Activated CD8-positive, alpha-beta memory T cell treated with anti-CD3 and anti-CD28 coated beads, Interleukin-2, amount 10 ng/mL, durations not matched to agents 7 days and 5 days (primary cell): ENCODE measurements around the gene EFCAB8. TPM values are rescaled to one million over a fixed set of nuclear protein-coding genes. Genes with fewer than 3 reads are reported as not detected.

Experiments
- ATAC-seq: fragments of 150-1000 bp; cut with Tn5 transposase; one replicate; pipeline ENCODE4 v1.10.0; 2021; ENCODE audit warnings: moderate library complexity
- CTCF ChIA-PET: fragments of 350-600 bp; sonication (Branson Sonifier 250); formaldehyde crosslinking; loops from one replicate; lab custom pipeline; 2021; ENCODE audit warnings: antibody characterized with exemption; lab: Charles Lee
- DNase-seq: peaks from one replicate; pipeline ENCODE4 v3.0.0-alpha.2; 2020
- H3K27ac Mint-ChIP-seq: one replicate; pipeline ENCODE4 v1.8.0; 2021; ENCODE audit warnings: mild to moderate bottlenecking, mixed read lengths
- H3K27me3 Mint-ChIP-seq: one replicate; pipeline ENCODE4 v1.8.0; 2021; ENCODE audit warnings: mixed read lengths
- H3K36me3 Mint-ChIP-seq: one replicate; pipeline ENCODE4 v1.8.0; 2021; ENCODE audit warnings: mild to moderate bottlenecking, mixed read lengths
- H3K4me1 Mint-ChIP-seq: one replicate; pipeline ENCODE4 v1.8.0; 2021; ENCODE audit warnings: mixed read lengths
- H3K4me3 Mint-ChIP-seq: one replicate; pipeline ENCODE4 v1.8.0; 2021; ENCODE audit warnings: mild to moderate bottlenecking, moderate library complexity, mixed read lengths
- H3K9me3 Mint-ChIP-seq: one replicate; pipeline ENCODE4 v1.8.0; 2022; ENCODE audit warnings: low read depth, mixed read lengths
- total RNA-seq, 2 experiments: library from RNA; stranded (reverse); gene quantifications; one replicate each; pipeline ENCODE4 v1.2.3, GENCODE V29; 2021

Gene EFCAB8
- total RNA-seq, 2 experiments from 2014 or later, result 0.30 to 1.1 TPM

GRCh38 chr20:32878820-32879219 is 20.1 kb downstream of the EFCAB8 start:
- ATAC-seq, result no peak
- no peaks in the 10 kb centered on the region for H3K9me3 Mint-ChIP-seq
- CTCF ChIA-PET, result no interaction called here
- no peaks in the 10 kb centered on the region for H3K4me1 Mint-ChIP-seq
- DNase-seq, result no peak
- no peak overlapping the region for H3K27ac Mint-ChIP-seq
- H3K36me3 Mint-ChIP-seq, result no peaks in the 10 kb centered on the region
- H3K4me3 Mint-ChIP-seq, result no peak overlapping the region
- no peaks in the 10 kb centered on the region for H3K27me3 Mint-ChIP-seq

DNA sequence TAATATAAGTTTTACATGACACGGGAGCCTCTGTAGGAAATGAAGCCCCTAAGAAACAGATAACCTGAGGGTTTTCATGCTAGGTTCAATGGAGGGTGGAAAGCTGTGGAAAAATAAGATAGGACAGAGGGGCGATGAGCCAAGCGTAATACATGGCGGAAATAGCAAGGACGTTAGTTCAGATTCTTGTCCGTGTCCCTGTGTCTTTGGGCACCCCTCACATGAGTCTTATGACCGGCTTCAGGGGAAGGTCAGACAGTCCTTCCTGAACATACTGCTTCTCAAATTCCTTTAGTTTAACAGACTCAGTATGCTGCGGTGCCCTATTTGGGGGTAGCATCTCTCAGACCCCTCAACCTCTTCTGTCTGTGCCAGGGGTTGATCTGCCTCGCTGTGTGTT is 20.8 kb downstream of the EFCAB8 start:
- Mint-ChIP-seq H3K27ac (no peak overlapping the region), H3K4me3 (no peak overlapping the region), H3K4me1 (no peaks in the 10 kb centered on the region), H3K27me3 (no peaks in the 10 kb centered on the region), H3K36me3 (no peaks in the 10 kb centered on the region), H3K9me3 (no peaks in the 10 kb centered on the region)
- CTCF ChIA-PET, result no interaction called here
- ATAC-seq, result no peak
- no peak for DNase-seq

DNA sequence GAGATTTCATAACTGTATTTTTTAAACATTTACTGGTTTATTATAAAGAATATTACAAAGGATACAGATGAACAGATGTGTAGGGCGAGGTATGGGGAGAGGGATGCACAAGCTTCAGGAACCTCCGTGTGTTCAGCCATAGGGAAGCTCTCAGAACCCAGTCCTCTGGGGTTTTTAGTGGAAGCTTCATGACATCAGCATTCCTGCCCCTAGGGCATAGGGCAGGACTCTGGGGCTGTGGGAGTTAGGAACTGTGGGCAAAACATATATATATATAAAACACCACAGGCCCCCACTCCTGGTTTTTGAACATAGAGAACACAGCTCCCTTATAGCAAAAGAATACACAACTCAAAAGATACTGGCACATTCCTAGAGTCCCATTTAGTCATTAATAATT is 21.9 kb downstream of the EFCAB8 start:
- no peak for DNase-seq
- H3K4me1 Mint-ChIP-seq, result no peaks in the 10 kb centered on the region
- no peak overlapping the region for H3K27ac Mint-ChIP-seq
- H3K9me3 Mint-ChIP-seq, result no peaks in the 10 kb centered on the region
- no peak for ATAC-seq
- H3K4me3 Mint-ChIP-seq, result no peak overlapping the region
- H3K27me3 Mint-ChIP-seq, result no peaks in the 10 kb centered on the region
- H3K36me3 Mint-ChIP-seq, result no peaks in the 10 kb centered on the region
- CTCF ChIA-PET, result interaction anchor here (0.6 kb wide), 1 partner anchor 975 kb away, joined by 3 read pairs; no protein-coding TSS in a partner anchor

- no peaks in the 10 kb centered on the region for H3K27me3 Mint-ChIP-seq
Measured at GRCh38 chr20:32883081-32883480, 24.4 kb downstream of the EFCAB8 start.

GRCh38 chr20:32885185-32885584 is 26.5 kb downstream of the EFCAB8 start:
- Mint-ChIP-seq H3K36me3 (no peaks in the 10 kb centered on the region), H3K27me3 (no peaks in the 10 kb centered on the region), H3K4me3 (no peak overlapping the region), H3K9me3 (no peaks in the 10 kb centered on the region), H3K4me1 (no peaks in the 10 kb centered on the region), H3K27ac (no peak overlapping the region)
- CTCF ChIA-PET, result interaction anchor here (0.9 kb wide), 1 partner anchor 17 kb away, joined by 3 read pairs; no protein-coding TSS in a partner anchor
- DNase-seq, result no peak
- no peak for ATAC-seq

More at GRCh38 chr20:32883081-32883480, 24.4 kb downstream of the EFCAB8 start:
- ATAC-seq, result no peak
- Mint-ChIP-seq H3K36me3 (no peaks in the 10 kb centered on the region), H3K9me3 (no peaks in the 10 kb centered on the region), H3K4me1 (no peaks in the 10 kb centered on the region), H3K4me3 (no peak overlapping the region), H3K27ac (no peak overlapping the region)
- CTCF ChIA-PET, result no interaction called here
- DNase-seq, result no peak

DNA sequence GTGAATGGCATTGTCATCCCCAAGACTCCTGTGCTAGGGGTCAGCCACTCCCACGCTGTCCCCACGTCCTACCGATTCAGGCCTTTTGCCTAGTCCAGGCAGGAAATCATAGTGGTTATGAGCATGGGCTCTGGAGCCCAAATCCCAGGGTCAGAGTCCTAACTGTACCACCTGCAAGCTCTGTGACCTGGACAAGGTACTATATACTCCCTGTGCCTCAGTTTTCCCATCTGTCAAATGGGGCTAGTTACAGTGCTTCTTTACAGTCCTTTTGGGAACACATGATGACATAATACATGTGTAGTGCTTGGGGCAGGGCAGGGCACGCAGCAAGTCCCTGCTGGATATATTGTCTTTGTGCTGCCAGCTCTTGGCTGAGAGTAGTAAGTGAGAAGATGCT is 27.2 kb downstream of the EFCAB8 start:
- no peak for ATAC-seq
- CTCF ChIA-PET, result interaction anchor here (1.0 kb wide), 1 partner anchor 16 kb away, joined by 3 read pairs; no protein-coding TSS in a partner anchor
- Mint-ChIP-seq H3K9me3 (no peaks in the 10 kb centered on the region), H3K4me1 (no peaks in the 10 kb centered on the region), H3K27me3 (no peaks in the 10 kb centered on the region), H3K4me3 (no peak overlapping the region), H3K36me3 (no peaks in the 10 kb centered on the region), H3K27ac (no peak overlapping the region)
- DNase-seq, result no peak

DNA sequence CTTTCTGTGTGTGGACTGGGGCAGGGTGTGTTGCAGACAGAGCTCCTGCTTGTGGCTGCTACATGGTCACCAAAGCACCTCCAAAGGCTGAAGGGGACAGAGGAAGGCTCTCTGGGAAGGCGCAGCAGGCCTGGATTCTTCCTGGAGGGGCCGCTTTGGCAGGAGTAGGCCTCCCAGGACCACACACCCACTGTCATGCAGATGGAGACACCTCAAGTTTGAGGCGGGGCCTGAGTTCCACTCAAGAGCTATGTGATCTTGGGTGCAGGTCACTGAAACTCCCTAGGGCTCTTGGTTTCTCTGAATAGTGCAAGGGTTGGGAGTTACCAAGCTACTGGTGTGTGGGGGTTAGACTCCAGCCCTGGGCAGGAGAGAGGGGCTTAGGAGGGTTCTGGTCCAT is 27.9 kb downstream of the EFCAB8 start:
- Mint-ChIP-seq H3K27ac (no peak overlapping the region), H3K4me3 (no peak overlapping the region), H3K9me3 (no peaks in the 10 kb centered on the region), H3K36me3 (no peaks in the 10 kb centered on the region), H3K27me3 (no peaks in the 10 kb centered on the region), H3K4me1 (no peaks in the 10 kb centered on the region)
- DNase-seq (no peak), ATAC-seq (no peak)
- CTCF ChIA-PET, result interaction anchor here (0.6 to 1.0 kb wide), 2 partner anchors 9 to 16 kb away, joined by 3 read pairs; no protein-coding TSS in a partner anchor

DNA sequence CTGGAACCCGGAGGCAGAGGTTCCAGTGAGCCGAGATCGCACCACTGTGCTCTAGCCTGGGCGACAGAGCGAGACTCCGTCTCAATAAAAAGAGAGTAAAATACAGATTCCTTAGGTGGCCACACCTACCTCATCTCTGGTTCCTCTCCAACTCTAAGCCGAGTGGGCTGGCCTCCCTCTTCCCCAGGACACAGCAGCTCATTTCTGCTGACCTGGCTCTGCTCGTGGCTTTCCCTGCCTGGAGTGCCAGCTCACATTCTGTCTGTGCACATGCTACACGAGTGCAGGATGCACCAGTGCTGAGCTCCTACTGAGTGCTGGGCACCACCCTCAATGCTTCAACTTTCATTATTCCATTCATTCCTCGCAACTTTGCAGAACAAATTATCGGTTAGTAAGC is 28.8 kb downstream of the EFCAB8 start:
- no peaks in the 10 kb centered on the region for H3K36me3 Mint-ChIP-seq
- ATAC-seq (no peak), DNase-seq (no peak)
- H3K9me3 Mint-ChIP-seq, result no peaks in the 10 kb centered on the region
- H3K27ac Mint-ChIP-seq, result no peak overlapping the region
- H3K4me1 Mint-ChIP-seq, result no peaks in the 10 kb centered on the region
- H3K27me3 Mint-ChIP-seq, result no peaks in the 10 kb centered on the region
- no peak overlapping the region for H3K4me3 Mint-ChIP-seq
- CTCF ChIA-PET, result interaction anchor here (0.6 kb wide), 1 partner anchor 10 kb away, joined by 3 read pairs; no protein-coding TSS in a partner anchor

DNA sequence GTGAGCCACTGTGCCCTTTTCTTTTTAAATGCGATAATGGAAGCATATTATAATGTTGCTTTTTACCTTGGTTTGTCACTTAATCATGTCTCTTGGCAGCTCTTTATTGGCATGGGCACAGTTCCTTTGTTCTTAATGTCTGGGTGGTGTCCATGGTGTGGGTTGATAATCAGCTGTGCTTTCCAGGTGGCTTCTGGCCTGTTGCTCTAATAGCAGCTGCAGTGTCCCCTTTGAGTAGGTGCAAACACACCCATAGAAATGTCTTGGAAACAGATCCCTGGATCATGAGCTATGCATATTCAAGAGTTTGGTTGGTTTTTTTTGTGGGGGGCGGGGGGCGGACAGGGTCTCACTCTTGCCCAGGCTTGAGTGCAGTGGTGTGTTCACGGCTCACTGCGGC is 29.9 kb downstream of the EFCAB8 start:
- no peaks in the 10 kb centered on the region for H3K9me3 Mint-ChIP-seq
- H3K4me3 Mint-ChIP-seq, result no peak overlapping the region
- no peaks in the 10 kb centered on the region for H3K36me3 Mint-ChIP-seq
- H3K27ac Mint-ChIP-seq, result no peak overlapping the region
- ATAC-seq, result no peak
- DNase-seq, result no peak
- no peaks in the 10 kb centered on the region for H3K27me3 Mint-ChIP-seq
- CTCF ChIA-PET, result no interaction called here
- H3K4me1 Mint-ChIP-seq, result no peaks in the 10 kb centered on the region

DNA sequence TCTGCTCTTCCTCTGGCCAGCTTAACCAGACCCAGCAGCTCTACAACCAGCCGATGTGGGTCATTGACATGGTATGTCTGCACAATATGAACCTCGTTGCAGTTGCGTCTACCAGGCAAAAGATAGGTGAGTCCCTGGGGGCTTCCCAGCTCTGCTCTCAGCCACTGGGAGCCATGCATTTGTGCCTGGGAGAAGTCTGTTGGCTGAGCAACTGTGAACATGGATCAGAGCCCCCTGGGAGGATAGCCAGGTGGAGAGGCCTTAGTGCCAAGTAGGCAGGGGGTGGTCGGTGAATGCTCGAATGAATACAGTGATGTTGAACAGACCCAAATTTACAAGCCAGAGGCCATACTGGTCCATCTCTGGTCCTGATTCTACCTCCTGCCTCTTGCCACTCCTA is 30.6 kb downstream of the EFCAB8 start:
- H3K27ac Mint-ChIP-seq, result no peak overlapping the region
- no peaks in the 10 kb centered on the region for H3K27me3 Mint-ChIP-seq
- no peak overlapping the region for H3K4me3 Mint-ChIP-seq
- DNase-seq (no peak), ATAC-seq (no peak)
- H3K36me3 Mint-ChIP-seq, result no peaks in the 10 kb centered on the region
- H3K4me1 Mint-ChIP-seq, result no peaks in the 10 kb centered on the region
- CTCF ChIA-PET, result interaction anchor here (0.7 kb wide), 1 partner anchor 733 kb away, joined by 3 read pairs; no protein-coding TSS in a partner anchor
- H3K9me3 Mint-ChIP-seq, result no peaks in the 10 kb centered on the region

DNA sequence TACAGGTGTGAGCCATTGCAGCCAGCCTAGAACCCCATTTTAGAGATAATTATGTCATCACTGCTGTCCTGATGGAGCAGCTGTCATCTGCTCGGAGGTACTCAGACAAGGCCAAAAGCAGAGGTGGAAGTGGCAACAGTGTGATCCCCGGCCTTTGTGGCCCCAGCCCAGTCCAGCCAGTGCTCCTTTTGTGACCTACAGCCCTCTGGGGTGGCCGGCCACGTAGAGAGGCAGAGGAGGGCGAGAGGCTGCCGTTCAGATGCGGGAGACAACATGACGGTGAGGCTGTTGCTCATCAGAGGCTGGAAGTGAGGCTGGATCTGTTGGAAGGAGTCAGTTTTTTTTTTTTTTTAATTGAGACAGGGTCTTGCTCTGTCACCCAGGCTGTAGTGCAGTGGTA is 32.8 kb downstream of the EFCAB8 start:
- CTCF ChIA-PET, result no interaction called here
- H3K4me3 Mint-ChIP-seq, result no peak overlapping the region
- H3K4me1 Mint-ChIP-seq, result no peaks in the 10 kb centered on the region
- ATAC-seq, result no peak
- no peak overlapping the region for H3K27ac Mint-ChIP-seq
- H3K27me3 Mint-ChIP-seq, result no peaks in the 10 kb centered on the region
- DNase-seq, result no peak
- no peaks in the 10 kb centered on the region for H3K9me3 Mint-ChIP-seq
- H3K36me3 Mint-ChIP-seq, result no peaks in the 10 kb centered on the region

GRCh38 chr20:32891926-32892660 is 33.4 kb downstream of the EFCAB8 start:
- Mint-ChIP-seq H3K27me3 (no peaks in the 10 kb centered on the region), H3K4me1 (no peaks in the 10 kb centered on the region), H3K9me3 (no peaks in the 10 kb centered on the region), H3K27ac (no peak overlapping the region), H3K36me3 (no peaks in the 10 kb centered on the region), H3K4me3 (no peak overlapping the region)
- ATAC-seq (no peak), DNase-seq (no peak)
- CTCF ChIA-PET, result no interaction called here

DNA sequence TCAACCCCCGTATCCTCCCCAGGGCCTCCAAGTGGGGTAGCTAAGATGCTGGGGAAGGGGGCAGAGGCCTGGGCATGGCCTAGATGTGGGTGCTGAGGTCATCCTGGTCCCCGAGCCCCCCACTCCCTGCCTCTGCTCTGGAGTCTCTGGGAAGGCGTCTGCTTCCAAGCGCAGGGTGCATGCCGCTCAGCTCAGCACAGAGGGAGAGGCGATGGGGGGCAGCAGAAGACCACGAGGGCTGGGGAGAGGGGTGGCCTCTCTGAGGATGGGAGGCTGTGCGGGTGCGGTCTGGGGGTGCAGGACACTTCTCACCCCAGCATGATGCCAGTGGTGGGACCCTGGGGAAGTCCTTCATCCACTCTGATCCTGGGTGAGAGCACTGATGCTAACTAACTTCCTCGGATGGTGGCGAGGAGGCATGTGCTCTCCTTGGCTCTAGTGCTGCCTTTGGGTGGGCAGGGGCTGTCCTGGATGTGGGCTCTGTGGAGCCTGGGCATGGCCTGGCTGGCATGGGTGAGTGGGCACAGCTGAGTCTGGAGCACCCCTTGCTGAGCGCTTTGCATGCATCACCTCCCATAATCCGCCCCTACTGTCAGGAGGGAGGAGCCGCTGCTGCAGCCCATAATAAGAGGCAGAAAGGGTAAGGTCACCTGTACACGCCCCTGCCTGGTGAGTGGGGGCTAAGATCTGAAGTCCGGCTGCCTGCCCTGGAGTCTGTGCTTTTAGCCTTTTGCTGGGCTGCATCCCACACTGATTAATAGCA is 34.7 kb downstream of the EFCAB8 start:
- Mint-ChIP-seq H3K27ac (no peak overlapping the region), H3K4me3 (no peak overlapping the region), H3K27me3 (no peaks in the 10 kb centered on the region), H3K4me1 (no peaks in the 10 kb centered on the region), H3K36me3 (no peaks in the 10 kb centered on the region), H3K9me3 (no peaks in the 10 kb centered on the region)
- CTCF ChIA-PET, result no interaction called here
- no peak for ATAC-seq
- no peak for DNase-seq
